ENCODE data around the gene VIPR2.

DNA sequence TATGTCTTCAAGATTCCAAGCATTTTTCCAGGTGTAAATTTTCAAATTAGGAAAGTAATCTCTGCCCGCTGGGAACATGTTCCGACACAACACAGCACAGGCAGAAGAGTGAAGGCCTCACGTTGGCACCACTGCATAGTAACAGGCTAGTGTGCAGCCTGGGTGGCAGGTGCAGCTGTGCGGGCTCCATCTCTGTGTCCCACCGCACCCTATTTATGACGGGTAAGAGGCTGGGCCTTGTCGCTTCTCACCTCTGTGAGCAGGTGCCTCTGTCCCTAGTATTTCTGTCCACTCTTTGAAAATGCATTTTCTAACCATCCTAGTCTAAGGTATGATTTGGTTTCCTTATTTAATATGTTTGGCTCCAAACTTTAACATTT is 24.1 kb downstream of the VIPR2 start:
- TF ChIP-seq POLR2A (IDR thresholded peaks at IDR 0.05): no peak
- TF ChIP-seq, protein P1, sequence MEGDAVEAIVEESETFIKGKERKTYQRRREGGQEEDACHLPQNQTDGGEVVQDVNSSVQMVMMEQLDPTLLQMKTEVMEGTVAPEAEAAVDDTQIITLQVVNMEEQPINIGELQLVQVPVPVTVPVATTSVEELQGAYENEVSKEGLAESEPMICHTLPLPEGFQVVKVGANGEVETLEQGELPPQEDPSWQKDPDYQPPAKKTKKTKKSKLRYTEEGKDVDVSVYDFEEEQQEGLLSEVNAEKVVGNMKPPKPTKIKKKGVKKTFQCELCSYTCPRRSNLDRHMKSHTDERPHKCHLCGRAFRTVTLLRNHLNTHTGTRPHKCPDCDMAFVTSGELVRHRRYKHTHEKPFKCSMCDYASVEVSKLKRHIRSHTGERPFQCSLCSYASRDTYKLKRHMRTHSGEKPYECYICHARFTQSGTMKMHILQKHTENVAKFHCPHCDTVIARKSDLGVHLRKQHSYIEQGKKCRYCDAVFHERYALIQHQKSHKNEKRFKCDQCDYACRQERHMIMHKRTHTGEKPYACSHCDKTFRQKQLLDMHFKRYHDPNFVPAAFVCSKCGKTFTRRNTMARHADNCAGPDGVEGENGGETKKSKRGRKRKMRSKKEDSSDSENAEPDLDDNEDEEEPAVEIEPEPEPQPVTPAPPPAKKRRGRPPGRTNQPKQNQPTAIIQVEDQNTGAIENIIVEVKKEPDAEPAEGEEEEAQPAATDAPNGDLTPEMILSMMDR (IDR thresholded peaks at IDR 0.05): no peak
